Activated CD8-positive, alpha-beta T cell treated with anti-CD3 and anti-CD28 coated beads for 36 hours (primary cell): ENCODE measurements around the gene SRXN1. TPM values are rescaled to one million over a fixed set of nuclear protein-coding genes. Genes with fewer than 3 reads are reported as not detected.

Experiments
- ATAC-seq: fragments of 200-7000 bp; cut with Tn5 transposase; one replicate; pipeline ENCODE4 v1.10.0; 2021; ENCODE audit warnings: mild to moderate bottlenecking, moderate library complexity
- CTCF ChIA-PET: fragments of 350-600 bp; sonication (Branson Sonifier 250); formaldehyde crosslinking; loops from one replicate; lab custom pipeline; 2021; ENCODE audit warnings: antibody characterized with exemption; lab: Charles Lee
- POLR2A ChIA-PET: fragments of 350-600 bp; sonication (Branson Sonifier 250); formaldehyde crosslinking; loops from one replicate; lab custom pipeline; 2021; ENCODE audit warnings: antibody characterized with exemption; lab: Charles Lee
- DNase-seq: peaks from one replicate; pipeline ENCODE4 v3.0.0-alpha.2; 2020
- H3K27ac Mint-ChIP-seq: one replicate; pipeline ENCODE4 v1.8.0; 2021; ENCODE audit warnings: mild to moderate bottlenecking, mixed read lengths
- H3K27me3 Mint-ChIP-seq: one replicate; pipeline ENCODE4 v1.8.0; 2021; ENCODE audit warnings: mixed read lengths
- H3K36me3 Mint-ChIP-seq: one replicate; pipeline ENCODE4 v1.8.0; 2021; ENCODE audit warnings: low read depth, mixed read lengths
- H3K4me1 Mint-ChIP-seq: one replicate; pipeline ENCODE4 v1.8.0; 2021; ENCODE audit warnings: low read depth, mixed read lengths
- H3K4me3 Mint-ChIP-seq: one replicate; pipeline ENCODE4 v1.8.0; 2021; ENCODE audit warnings: mild to moderate bottlenecking, moderate library complexity, mixed read lengths
- H3K9me3 Mint-ChIP-seq: one replicate; pipeline ENCODE4 v1.8.0; 2021; ENCODE audit warnings: mixed read lengths
- intact Hi-C: fragments of 100-400 bp; cut with micrococcal nuclease; formaldehyde crosslinking; loops from one replicate; pipeline ENCODE4 v1.10.0; 2022
- total RNA-seq, 2 experiments: library from RNA; stranded (reverse); gene quantifications; one replicate each; pipeline ENCODE4 v1.2.3, GENCODE V29; 2021
- TF ChIP-seq, protein P1 (sequence below): fragments of 200-600 bp; IDR thresholded peaks from one replicate; pipeline ENCODE4 v1.8.0; 2022; ENCODE audit warnings: antibody characterized with exemption, mild to moderate bottlenecking

SRXN1 gene
- total RNA-seq, 2 experiments from 2014 or later: 9.4 to 9.8 TPM

DNA sequence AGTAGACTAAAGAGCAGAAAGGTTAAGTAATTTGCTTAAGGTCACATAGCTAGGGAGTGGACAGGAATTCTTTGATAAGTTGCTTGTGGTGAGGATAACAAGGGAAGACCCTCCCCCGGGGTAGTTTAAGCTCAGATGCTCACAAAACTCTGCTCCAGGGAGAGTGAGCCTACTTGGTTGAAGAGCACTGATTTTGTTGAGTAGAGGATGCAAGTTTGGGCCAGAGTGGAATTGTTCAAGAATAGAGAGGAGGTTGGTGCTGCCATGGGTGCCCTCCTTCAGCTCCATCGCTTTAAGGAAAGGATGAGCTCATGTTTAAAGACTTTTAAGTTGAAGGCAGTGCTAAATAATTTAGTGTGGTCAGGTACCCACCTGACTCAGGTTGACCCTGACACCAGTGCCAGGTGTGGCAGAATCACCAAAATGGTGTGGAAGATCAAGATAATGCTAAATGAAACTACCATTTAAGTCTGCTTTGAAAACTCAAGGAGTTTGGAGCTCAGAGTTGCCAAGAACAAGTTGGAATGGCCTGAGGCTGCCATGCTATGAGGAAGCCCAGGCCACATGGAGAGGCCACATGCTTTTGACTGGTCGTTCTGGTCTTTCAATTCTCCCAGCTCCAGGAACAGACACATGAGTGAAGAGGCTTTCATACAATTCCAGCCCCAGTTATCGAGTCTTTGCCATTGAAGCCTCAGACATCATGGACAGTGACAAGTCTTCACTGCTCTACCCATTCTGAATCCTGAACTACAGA, 34.9 kb downstream of the SRXN1 start:
- Mint-ChIP-seq H3K36me3 (no peaks in the 10 kb centered on the region), H3K9me3 (peaks cover 8% of the 10 kb centered on the region), H3K27ac (no peak overlapping the region), H3K4me1 (no peaks in the 10 kb centered on the region), H3K4me3 (no peak overlapping the region), H3K27me3 (peaks cover 37% of the 10 kb centered on the region)
- TF ChIP-seq, protein P1, sequence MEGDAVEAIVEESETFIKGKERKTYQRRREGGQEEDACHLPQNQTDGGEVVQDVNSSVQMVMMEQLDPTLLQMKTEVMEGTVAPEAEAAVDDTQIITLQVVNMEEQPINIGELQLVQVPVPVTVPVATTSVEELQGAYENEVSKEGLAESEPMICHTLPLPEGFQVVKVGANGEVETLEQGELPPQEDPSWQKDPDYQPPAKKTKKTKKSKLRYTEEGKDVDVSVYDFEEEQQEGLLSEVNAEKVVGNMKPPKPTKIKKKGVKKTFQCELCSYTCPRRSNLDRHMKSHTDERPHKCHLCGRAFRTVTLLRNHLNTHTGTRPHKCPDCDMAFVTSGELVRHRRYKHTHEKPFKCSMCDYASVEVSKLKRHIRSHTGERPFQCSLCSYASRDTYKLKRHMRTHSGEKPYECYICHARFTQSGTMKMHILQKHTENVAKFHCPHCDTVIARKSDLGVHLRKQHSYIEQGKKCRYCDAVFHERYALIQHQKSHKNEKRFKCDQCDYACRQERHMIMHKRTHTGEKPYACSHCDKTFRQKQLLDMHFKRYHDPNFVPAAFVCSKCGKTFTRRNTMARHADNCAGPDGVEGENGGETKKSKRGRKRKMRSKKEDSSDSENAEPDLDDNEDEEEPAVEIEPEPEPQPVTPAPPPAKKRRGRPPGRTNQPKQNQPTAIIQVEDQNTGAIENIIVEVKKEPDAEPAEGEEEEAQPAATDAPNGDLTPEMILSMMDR: no peak
- CTCF ChIA-PET: interaction anchor here (0.8 to 2.9 kb wide), 3 partner anchors 27 to 121 kb away, joined by 3 to 9 read pairs (median 3); no protein-coding TSS in a partner anchor
- POLR2A ChIA-PET: interaction anchor here (1.4 kb wide), 2 partner anchors 11 to 15 kb away, joined by 3 to 4 read pairs; no protein-coding TSS in a partner anchor
- intact Hi-C loops: no loop called here
- no peak for ATAC-seq
- no peak for DNase-seq

DNA sequence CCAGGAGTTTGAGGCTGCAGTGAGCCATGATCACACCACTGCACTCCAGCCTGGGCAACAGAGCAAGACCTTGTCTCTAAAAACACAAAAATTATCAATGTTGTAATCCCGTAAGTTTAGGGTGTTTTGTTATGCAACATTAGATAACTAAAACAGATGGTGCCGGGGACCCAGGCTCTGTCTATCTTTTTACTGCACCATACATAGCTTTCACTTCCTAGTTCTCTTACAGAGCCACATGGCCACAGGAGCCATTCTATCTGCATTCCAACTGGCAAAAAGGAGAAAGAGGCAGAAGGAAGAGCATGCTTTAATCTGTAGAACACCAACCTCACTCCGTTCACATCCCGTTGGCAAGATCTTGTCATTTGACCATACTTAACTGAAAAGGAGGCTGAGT, 37.5 kb downstream of the SRXN1 start:
- no peaks in the 10 kb centered on the region for H3K36me3 Mint-ChIP-seq
- DNase-seq: no peak
- peaks cover 8% of the 10 kb centered on the region for H3K9me3 Mint-ChIP-seq
- CTCF ChIA-PET: no interaction called here
- TF ChIP-seq, protein P1: no peak
- peaks cover 4% of the 10 kb centered on the region for H3K4me1 Mint-ChIP-seq
- intact Hi-C loops: no loop called here
- POLR2A ChIA-PET: interaction anchor here (0.5 kb wide), 1 partner anchor 60 kb away, joined by 3 read pairs; no protein-coding TSS in a partner anchor
- no peak overlapping the region for H3K4me3 Mint-ChIP-seq
- ATAC-seq: no peak
- peaks cover 51% of the 10 kb centered on the region for H3K27me3 Mint-ChIP-seq
- no peak overlapping the region for H3K27ac Mint-ChIP-seq

- Mint-ChIP-seq H3K27me3 (peaks cover 58% of the 10 kb centered on the region), H3K36me3 (no peaks in the 10 kb centered on the region), H3K9me3 (no peaks in the 10 kb centered on the region), H3K4me1 (peaks cover 4% of the 10 kb centered on the region), H3K4me3 (no peak overlapping the region), H3K27ac (no peak overlapping the region)
- TF ChIP-seq, protein P1: no peak
- ATAC-seq: no peak
- ChIA-PET CTCF (interaction anchor here (1.0 to 1.7 kb wide), 3 partner anchors 9 to 55 kb away, joined by 3 to 6 read pairs (median 4); no protein-coding TSS in a partner anchor), POLR2A (no interaction called here)
- intact Hi-C loops: no loop called here
- DNase-seq: no peak
These were observed 41.2 kb downstream of the SRXN1 start for GRCh38 chr20:611843-612185.

DNA sequence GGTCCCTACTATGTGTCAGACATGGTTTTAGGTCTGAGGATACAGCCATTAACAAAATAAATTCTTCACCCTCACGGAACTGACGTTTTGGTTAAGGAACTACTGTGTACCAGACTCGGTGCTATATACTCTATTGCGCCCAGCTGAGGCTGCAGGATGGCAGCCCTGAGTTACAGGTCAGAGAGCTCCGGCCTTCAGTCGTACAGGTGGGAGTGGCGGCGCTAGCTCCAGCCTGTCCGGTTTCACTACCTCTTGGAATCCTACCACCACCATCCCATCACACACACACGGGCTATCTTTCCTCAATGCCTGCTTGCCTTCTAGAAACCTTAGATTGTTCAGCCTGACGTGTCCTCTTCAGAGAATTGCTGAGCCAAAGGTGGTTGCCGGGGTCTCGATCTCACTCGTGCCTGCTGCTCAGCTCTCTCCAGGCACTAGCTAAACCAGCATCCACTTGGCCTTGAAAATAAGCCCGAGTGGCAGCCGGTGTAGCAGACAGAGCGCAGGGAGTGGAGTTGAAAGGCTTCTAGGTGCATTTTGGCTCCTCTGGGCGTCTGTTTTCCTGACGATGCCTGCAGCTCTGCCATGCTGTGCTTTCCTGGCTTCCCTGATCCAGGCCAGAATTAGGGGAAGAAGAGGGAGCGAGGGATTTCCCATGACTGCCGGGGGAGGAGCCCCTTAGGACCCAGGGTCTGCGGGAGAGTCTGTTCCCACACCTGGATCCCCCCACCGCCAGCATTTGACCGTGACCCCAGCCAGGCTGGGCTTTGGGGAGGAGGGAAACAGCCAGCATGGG, 41.8 kb downstream of the SRXN1 start:
- Mint-ChIP-seq H3K4me3 (no peak overlapping the region), H3K27ac (no peak overlapping the region), H3K4me1 (peaks cover 4% of the 10 kb centered on the region), H3K9me3 (no peaks in the 10 kb centered on the region), H3K27me3 (peaks cover 55% of the 10 kb centered on the region), H3K36me3 (no peaks in the 10 kb centered on the region)
- CTCF ChIA-PET: interaction anchor here (1.0 to 1.7 kb wide), 3 partner anchors 9 to 56 kb away, joined by 3 to 6 read pairs (median 4); no protein-coding TSS in a partner anchor
- intact Hi-C loops: no loop called here
- DNase-seq (no peak), ATAC-seq (no peak)
- POLR2A ChIA-PET: no interaction called here
- TF ChIP-seq, protein P1: no peak
